Mucosa of gallbladder (tissue), 1 donor: ENCODE data around the gene KCNJ1. TPM values are rescaled to one million over a fixed set of nuclear protein-coding genes. Genes with fewer than 3 reads are reported as not detected.

ENCODE experiments used
- DNase-seq: peaks from one replicate; pipeline ENCODE4 v3.0.0-alpha.2; 2020; ENCODE audit warnings: low spot score
- total RNA-seq: library from RNA; stranded (reverse); gene quantifications from one replicate; pipeline ENCODE4 v1.2.1, GENCODE V29; 2021
- donor health status: DM: no; HTN: no; CAD: no.

KCNJ1 gene
- total RNA-seq, 1 donor from 2014 or later, result not detected

- no peak for DNase-seq
Measured at GRCh38 chr11:128882451-128882850, 15.4 kb upstream of the KCNJ1 start.

- no peak for DNase-seq
Measured at GRCh38 chr11:128881221-128881620, 14.1 kb upstream of the KCNJ1 start.

- no peak for DNase-seq
Measured at GRCh38 chr11:128879817-128880216, 12.7 kb upstream of the KCNJ1 start.

GRCh38 chr11:128878455-128878854 lies 11.4 kb upstream of the KCNJ1 start:
- DNase-seq, result no peak

GRCh38 chr11:128877726-128878125 lies 10.6 kb upstream of the KCNJ1 start:
- no peak for DNase-seq

GRCh38 chr11:128876133-128876650 lies 9.1 kb upstream of the KCNJ1 start:
- no peak for DNase-seq

- no peak for DNase-seq
Measured at GRCh38 chr11:128874427-128874826, 7.3 kb upstream of the KCNJ1 start.

- no peak for DNase-seq
Measured at GRCh38 chr11:128872594-128872993, 5.5 kb upstream of the KCNJ1 start.

- DNase-seq, result no peak
Measured at GRCh38 chr11:128872094-128872493, 5.0 kb upstream of the KCNJ1 start.

- DNase-seq, result no peak
Measured at GRCh38 chr11:128871168-128871610, 4.1 kb upstream of the KCNJ1 start.

- no peak for DNase-seq
Measured at GRCh38 chr11:128868841-128869671, 2.0 kb upstream of the KCNJ1 start.

- no peak for DNase-seq
Measured at GRCh38 chr11:128865490-128865889, 1.6 kb downstream of the KCNJ1 start.

GRCh38 chr11:128862908-128863660 lies 4.0 kb downstream of the KCNJ1 start:
- DNase-seq, result no peak

- DNase-seq, result no peak
Measured at GRCh38 chr11:128862406-128862805, 4.7 kb downstream of the KCNJ1 start.

GRCh38 chr11:128860571-128861361 lies 6.3 kb downstream of the KCNJ1 start:
- DNase-seq, result no peak

GRCh38 chr11:128859563-128860441 lies 7.3 kb downstream of the KCNJ1 start:
- peak; percentile 71 for DNase-seq

- no peak for DNase-seq
Measured at GRCh38 chr11:128857341-128857740, 9.8 kb downstream of the KCNJ1 start.

GRCh38 chr11:128856241-128856640 lies 10.9 kb downstream of the KCNJ1 start:
- no peak for DNase-seq

- DNase-seq, result no peak
Measured at GRCh38 chr11:128854841-128855240, 12.3 kb downstream of the KCNJ1 start.

GRCh38 chr11:128853559-128853958 lies 13.5 kb downstream of the KCNJ1 start:
- DNase-seq, result no peak
